Colonic mucosa (tissue), 4 donors: ENCODE data around the gene PRKCA. TPM values are rescaled to one million over a fixed set of nuclear protein-coding genes. Genes with fewer than 3 reads are reported as not detected.

Experiments used
- DNase-seq: peaks from one replicate; pipeline ENCODE4 v3.0.0-alpha.2; 2020
- H3K27ac ChIP-seq: fragments of 200-600 bp; one replicate; pipeline ENCODE4 v1.8.0; 2021
- H3K27me3 ChIP-seq: fragments of 200-600 bp; one replicate; pipeline ENCODE4 v1.8.0; 2021
- H3K36me3 ChIP-seq: fragments of 200-600 bp; one replicate; pipeline ENCODE4 v1.8.0; 2021
- H3K4me1 ChIP-seq: fragments of 200-600 bp; one replicate; pipeline ENCODE4 v1.8.0; 2021; ENCODE audit warnings: mild to moderate bottlenecking
- H3K4me3 ChIP-seq: fragments of 200-600 bp; one replicate; pipeline ENCODE4 v1.8.0; 2021
- H3K9ac ChIP-seq, 2 donors: one replicate each; pipeline ENCODE4 v1.7.0; 2013; ENCODE audit warnings: control low read depth in 2 of 2, low read depth in 2 of 2, low read length in 2 of 2
- H3K9me3 ChIP-seq: fragments of 200-600 bp; one replicate; pipeline ENCODE4 v1.8.0; 2021
- intact Hi-C: fragments of 100-400 bp; cut with DNase I; formaldehyde crosslinking; loops from one replicate; pipeline ENCODE4 v1.14.1; 2022
- total RNA-seq, 2 donors: library from RNA; stranded (reverse); fragmentation: NEBNext Ultra II Directional in 1 of 2; extraction: Animal tissue kit (Norgen Biotek cat#: 25700) in 1 of 2; gene quantifications; one replicate each; pipeline ENCODE4 v1.2.1, GENCODE V29; 2021
- TF ChIP-seq, protein P1 (sequence below): fragments of 200-600 bp; IDR thresholded peaks from one replicate; pipeline ENCODE4 v1.8.0; 2022; ENCODE audit warnings: antibody characterized with exemption, mild to moderate bottlenecking
- donor health status: healthy.
- donor health status: DM: no; HTN: no; CAD: no.
- donor health status: DM: no; HTN: no; CAD: no.

Gene PRKCA
- total RNA-seq, 2 donors from 2014 or later: 40.0 to 41.8 TPM

DNA sequence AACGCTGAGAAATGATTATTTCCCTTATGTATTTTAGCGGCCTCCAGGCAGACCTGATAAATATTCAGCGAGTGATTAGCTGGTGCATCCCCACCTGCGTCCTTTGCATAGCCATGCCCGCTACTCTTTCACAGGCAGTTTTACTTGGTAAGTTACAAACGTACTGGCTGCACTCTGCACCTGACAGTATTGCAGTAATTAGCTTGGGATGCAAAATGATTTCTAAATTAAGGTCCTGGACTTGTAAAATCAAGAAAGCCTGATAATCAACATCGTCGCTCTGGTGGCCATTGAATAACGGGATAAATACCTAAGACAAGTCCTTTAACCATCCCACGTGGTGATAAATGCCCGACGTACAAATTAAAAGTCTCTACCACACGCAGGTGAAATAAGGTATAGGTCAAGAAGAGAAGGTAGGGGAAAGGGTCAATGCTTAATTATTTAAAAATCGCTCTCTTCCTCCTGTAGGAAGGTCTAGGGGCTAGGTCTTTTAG is 998 bp upstream of the PRKCA start:
- intact Hi-C loops: loop anchor here (10.0 kb wide), 1 partner anchor 123 kb away; no protein-coding TSS in a partner anchor
- no peak for DNase-seq

DNA sequence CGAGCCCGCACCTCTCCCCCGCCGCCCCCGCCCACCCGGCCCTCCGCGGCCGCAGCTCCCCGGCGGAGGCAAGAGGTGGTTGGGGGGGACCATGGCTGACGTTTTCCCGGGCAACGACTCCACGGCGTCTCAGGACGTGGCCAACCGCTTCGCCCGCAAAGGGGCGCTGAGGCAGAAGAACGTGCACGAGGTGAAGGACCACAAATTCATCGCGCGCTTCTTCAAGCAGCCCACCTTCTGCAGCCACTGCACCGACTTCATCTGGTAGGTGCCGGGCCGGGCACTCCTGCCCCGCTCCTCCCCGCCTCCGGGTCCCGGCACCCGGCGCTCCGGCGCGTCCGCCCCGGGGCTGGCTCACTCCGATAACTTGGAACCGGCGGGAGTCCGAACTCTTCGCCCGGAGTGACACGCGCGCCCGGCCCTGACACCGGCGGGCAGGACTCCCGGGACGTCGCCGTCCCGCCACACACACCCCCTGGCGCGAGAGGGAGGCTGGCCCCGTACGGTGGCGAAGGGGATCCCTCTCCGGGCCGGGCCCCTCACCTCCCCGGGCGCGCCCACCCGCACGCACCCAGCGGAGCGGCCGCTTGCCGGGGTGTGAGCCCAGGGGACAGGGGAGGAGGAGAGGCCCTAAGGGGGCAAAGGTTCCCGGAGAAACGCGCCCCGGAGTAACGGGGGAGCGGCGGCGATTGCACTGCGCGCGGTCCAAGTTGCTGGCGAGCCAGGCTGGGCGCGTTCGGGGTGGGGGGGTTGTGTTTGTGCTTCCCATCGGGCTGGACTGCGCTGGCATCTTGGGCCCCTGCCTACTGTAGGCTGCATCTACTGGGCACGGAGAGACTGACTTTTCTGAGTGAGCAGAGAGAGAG is 581 bp downstream of the PRKCA start:
- Histone ChIP-seq H3K27ac (peak overlapping the region; percentile 76), H3K4me3 (peak overlapping the region; percentile 83), H3K4me1 (no peaks in the 10 kb centered on the region), H3K9ac (peak overlapping the region; percentile 64 to 74), H3K9me3 (no peaks in the 10 kb centered on the region), H3K36me3 (no peaks in the 10 kb centered on the region), H3K27me3 (no peaks in the 10 kb centered on the region)
- TF ChIP-seq, protein P1, sequence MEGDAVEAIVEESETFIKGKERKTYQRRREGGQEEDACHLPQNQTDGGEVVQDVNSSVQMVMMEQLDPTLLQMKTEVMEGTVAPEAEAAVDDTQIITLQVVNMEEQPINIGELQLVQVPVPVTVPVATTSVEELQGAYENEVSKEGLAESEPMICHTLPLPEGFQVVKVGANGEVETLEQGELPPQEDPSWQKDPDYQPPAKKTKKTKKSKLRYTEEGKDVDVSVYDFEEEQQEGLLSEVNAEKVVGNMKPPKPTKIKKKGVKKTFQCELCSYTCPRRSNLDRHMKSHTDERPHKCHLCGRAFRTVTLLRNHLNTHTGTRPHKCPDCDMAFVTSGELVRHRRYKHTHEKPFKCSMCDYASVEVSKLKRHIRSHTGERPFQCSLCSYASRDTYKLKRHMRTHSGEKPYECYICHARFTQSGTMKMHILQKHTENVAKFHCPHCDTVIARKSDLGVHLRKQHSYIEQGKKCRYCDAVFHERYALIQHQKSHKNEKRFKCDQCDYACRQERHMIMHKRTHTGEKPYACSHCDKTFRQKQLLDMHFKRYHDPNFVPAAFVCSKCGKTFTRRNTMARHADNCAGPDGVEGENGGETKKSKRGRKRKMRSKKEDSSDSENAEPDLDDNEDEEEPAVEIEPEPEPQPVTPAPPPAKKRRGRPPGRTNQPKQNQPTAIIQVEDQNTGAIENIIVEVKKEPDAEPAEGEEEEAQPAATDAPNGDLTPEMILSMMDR: no peak
- DNase-seq: peak; percentile 79
- intact Hi-C loops: loop anchor here (10.0 kb wide), 1 partner anchor 122 kb away; no protein-coding TSS in a partner anchor

More for the DNA sequence above, 998 bp upstream of the PRKCA start:
- H3K36me3 ChIP-seq: no peaks in the 10 kb centered on the region
- peak overlapping the region; percentile 61 for H3K4me3 ChIP-seq
- H3K27ac ChIP-seq: no peak overlapping the region
- H3K27me3 ChIP-seq: no peaks in the 10 kb centered on the region
- TF ChIP-seq, protein P1: no peak
- peak overlapping the region; percentile 53 to 83 for H3K9ac ChIP-seq
- H3K4me1 ChIP-seq: no peaks in the 10 kb centered on the region
- H3K9me3 ChIP-seq: no peaks in the 10 kb centered on the region

DNA sequence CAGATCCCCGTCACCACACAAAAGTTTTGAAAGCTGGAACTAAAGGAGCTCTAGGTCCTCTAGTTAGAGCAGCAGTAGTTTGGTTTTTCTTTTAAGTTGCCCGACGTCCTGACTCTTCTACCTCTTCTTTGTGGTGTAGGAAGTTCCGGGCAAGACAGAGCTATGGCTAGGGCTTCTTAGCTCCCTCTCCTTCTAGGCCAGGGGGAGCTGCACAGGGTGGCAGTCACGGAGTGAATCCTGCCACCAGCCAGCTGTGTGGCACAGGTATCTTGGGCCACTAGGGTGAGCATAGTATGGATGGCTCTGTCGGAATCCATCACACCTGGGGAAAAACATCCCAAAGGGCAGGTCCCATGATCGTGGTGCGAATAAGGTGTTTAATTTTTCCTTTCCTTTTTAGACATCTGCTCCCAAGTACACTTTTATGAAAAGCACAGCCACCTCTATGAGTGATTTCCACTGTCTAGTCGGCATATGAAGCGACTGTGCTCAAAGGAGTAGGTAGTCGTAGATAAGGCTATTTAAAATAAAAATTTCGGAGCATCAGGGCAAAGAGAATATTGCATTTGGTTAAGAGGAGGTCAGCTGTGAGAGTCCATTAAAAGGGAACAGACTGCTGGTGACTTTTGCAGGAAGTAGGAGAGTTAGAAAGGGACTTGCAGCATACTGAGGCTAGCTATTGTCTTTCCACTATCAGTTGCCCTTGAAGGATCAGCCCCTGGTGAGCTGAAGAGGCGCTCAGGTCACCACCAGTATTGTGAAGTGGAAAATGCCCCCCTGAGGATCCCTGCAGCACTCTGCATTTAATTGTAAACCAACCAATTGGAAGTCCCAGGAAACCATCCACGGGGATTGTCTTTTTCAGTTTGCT is 2.1 kb downstream of the PRKCA start:
- peak overlapping the region; percentile 62 to 64 for H3K9ac ChIP-seq
- no peaks in the 10 kb centered on the region for H3K36me3 ChIP-seq
- H3K4me3 ChIP-seq: peak overlapping the region; percentile 83
- no peaks in the 10 kb centered on the region for H3K9me3 ChIP-seq
- H3K27me3 ChIP-seq: no peaks in the 10 kb centered on the region
- no peaks in the 10 kb centered on the region for H3K4me1 ChIP-seq
- intact Hi-C loops: loop anchor here (10.0 kb wide), 1 partner anchor 120 kb away; no protein-coding TSS in a partner anchor
- DNase-seq: peak; percentile 50
- peak overlapping the region; percentile 76 for H3K27ac ChIP-seq
- TF ChIP-seq, protein P1: peak; percentile 20

DNA sequence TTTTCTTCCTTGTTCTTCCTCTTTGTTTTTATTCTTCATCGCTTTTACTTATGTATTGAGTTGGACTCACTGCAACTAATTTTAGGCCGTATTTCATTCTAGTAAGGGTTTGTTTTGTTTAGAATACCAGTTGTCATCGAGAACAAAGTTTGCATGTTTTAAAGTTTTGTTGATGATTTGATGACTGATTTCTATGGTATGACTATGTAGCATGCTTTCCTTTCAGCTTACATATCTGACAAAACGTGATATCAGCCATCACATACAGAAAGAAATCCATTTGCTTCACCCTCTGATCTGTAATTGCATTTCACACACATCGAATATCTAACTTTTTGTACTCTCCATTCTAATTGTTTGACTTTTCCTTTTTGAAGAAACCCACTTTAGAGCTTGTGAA is 4.0 kb downstream of the PRKCA start:
- no peak overlapping the region for H3K27ac ChIP-seq
- intact Hi-C loops: loop anchor here (10.0 kb wide), 1 partner anchor 118 kb away; no protein-coding TSS in a partner anchor
- H3K36me3 ChIP-seq: no peaks in the 10 kb centered on the region

More for the DNA sequence above, 4.0 kb downstream of the PRKCA start:
- Histone ChIP-seq H3K4me1 (no peaks in the 10 kb centered on the region), H3K9me3 (no peaks in the 10 kb centered on the region), H3K4me3 (no peak overlapping the region), H3K27me3 (no peaks in the 10 kb centered on the region), H3K9ac (no peak overlapping the region)
- TF ChIP-seq, protein P1: no peak
- DNase-seq: no peak
